ENCODE results near the gene CHTOP.
"Not testable (repeated sequence)": the region's sequence is repeated elsewhere in the genome, so short reads cannot be mapped to it uniquely, and the experiment has no call there.

Gene CHTOP

GRCh38 chr1:153663211-153663610 lies 29.3 kb downstream of the CHTOP start:
- DNase-seq, result no peak

GRCh38 chr1:153667439-153667838 lies 33.6 kb downstream of the CHTOP start:
- no peak for DNase-seq

- not testable (repeated sequence) for DNase-seq
These were observed 34.8 kb downstream of the CHTOP start for GRCh38 chr1:153668672-153669071.

GRCh38 chr1:153669606-153670005 lies 35.7 kb downstream of the CHTOP start:
- DNase-seq, result no peak

GRCh38 chr1:153670257-153670858 lies 36.5 kb downstream of the CHTOP start:
- DNase-seq, result no peak

- DNase-seq, result no peak
These were observed 37.2 kb downstream of the CHTOP start, which contains the start of gene ILF2 for GRCh38 chr1:153670859-153671627. ILF2 (minus strand) TSS chr1:153670993; CDS start chr1:153670922, 71 bp downstream.

GRCh38 chr1:153671628-153672353 lies 37.9 kb downstream of the CHTOP start:
- DNase-seq, result not testable (repeated sequence)

- no peak for DNase-seq
These were observed 39.6 kb downstream of the CHTOP start for GRCh38 chr1:153673511-153673910.

GRCh38 chr1:153677718-153678518 lies 44.1 kb downstream of the CHTOP start:
- no peak for DNase-seq

GRCh38 chr1:153678519-153679336 lies 44.9 kb downstream of the CHTOP start, which contains the start of gene NPR1:
NPR1 (plus strand) TSS chr1:153678688; CDS start chr1:153679109, 421 bp downstream.
- no peak for DNase-seq

- DNase-seq, result no peak
These were observed 45.7 kb downstream of the CHTOP start for GRCh38 chr1:153679337-153680119.

GRCh38 chr1:153680120-153680403 lies 46.2 kb downstream of the CHTOP start:
- no peak for DNase-seq

GRCh38 chr1:153682730-153683129 lies 48.9 kb downstream of the CHTOP start:
- DNase-seq, result no peak

- DNase-seq, result no peak
These were observed 50.0 kb downstream of the CHTOP start for GRCh38 chr1:153683854-153684253.

- DNase-seq, result no peak
These were observed 51.0 kb downstream of the CHTOP start for GRCh38 chr1:153684892-153685291.

GRCh38 chr1:153685544-153686340 lies 51.9 kb downstream of the CHTOP start:
- DNase-seq, result no peak

GRCh38 chr1:153687346-153688125 lies 53.7 kb downstream of the CHTOP start:
- DNase-seq, result no peak

GRCh38 chr1:153688276-153688675 lies 54.4 kb downstream of the CHTOP start:
- no peak for DNase-seq

GRCh38 chr1:153688736-153689328 lies 55.0 kb downstream of the CHTOP start:
- no peak for DNase-seq

All from cortex of kidney (tissue), 1 donor.